Activated CD8-positive, alpha-beta memory T cell treated with anti-CD3 and anti-CD28 coated beads for 48 hours (primary cell): ENCODE results near the gene DCAF8.
A peak's percentile ranks its signal among the peaks of the same experiment; 100 is the strongest.

ENCODE experiments used
- DNase-seq, 3 experiments: peaks; one replicate each; pipeline ENCODE4 v3.0.0-alpha.2; 2020; ENCODE audit warnings: low read depth in 2 of 3, low spot score in 2 of 3

Gene DCAF8

GRCh38 chr1:160206036-160206389 lies 56.3 kb downstream of the DCAF8 start:
- peak in 1 of 3 experiments; percentile 15 for DNase-seq

GRCh38 chr1:160205242-160206035 lies 56.9 kb downstream of the DCAF8 start, which contains the start of gene PEA15:
TSS of gene PEA15 (plus strand) at chr1:160205384. CDS start at chr1:160211545, 6,161 bp downstream.
- DNase-seq: peak; percentile 39 to 50 (median 50)

- no peak for DNase-seq
These were observed 57.7 kb downstream of the DCAF8 start for GRCh38 chr1:160204526-160205241.

- no peak for DNase-seq
These were observed 61.6 kb downstream of the DCAF8 start for GRCh38 chr1:160200786-160201185.

GRCh38 chr1:160197231-160197630 lies 65.1 kb downstream of the DCAF8 start:
- no peak for DNase-seq

- DNase-seq: no peak
These were observed 66.2 kb downstream of the DCAF8 start for GRCh38 chr1:160196143-160196542.

GRCh38 chr1:160194737-160195059 lies 67.7 kb downstream of the DCAF8 start:
- no peak for DNase-seq

GRCh38 chr1:160193832-160194736 lies 68.3 kb downstream of the DCAF8 start:
- no peak for DNase-seq

- DNase-seq: peak; percentile 53 to 90 (median 86)
These were observed 69.1 kb downstream of the DCAF8 start for GRCh38 chr1:160193091-160193819.

- DNase-seq: no peak
These were observed 70.1 kb downstream of the DCAF8 start for GRCh38 chr1:160192234-160192633.

GRCh38 chr1:160191756-160192155 lies 70.6 kb downstream of the DCAF8 start:
- no peak for DNase-seq

- no peak for DNase-seq
These were observed 72.4 kb downstream of the DCAF8 start, which contains the start of gene CASQ1 for GRCh38 chr1:160189649-160190625. TSS of gene CASQ1 (plus strand) at chr1:160190575. CDS start at chr1:160190752, 177 bp downstream.

GRCh38 chr1:160188341-160188740 lies 74.0 kb downstream of the DCAF8 start:
- DNase-seq: no peak

GRCh38 chr1:160187407-160187806 lies 74.9 kb downstream of the DCAF8 start:
- DNase-seq: no peak

- no peak for DNase-seq
These were observed 75.6 kb downstream of the DCAF8 start for GRCh38 chr1:160186729-160187128.

GRCh38 chr1:160186246-160186645 lies 76.1 kb downstream of the DCAF8 start:
- DNase-seq: no peak

- DNase-seq: no peak
These were observed 83.0 kb downstream of the DCAF8 start for GRCh38 chr1:160179336-160179735.

GRCh38 chr1:160178731-160179130 lies 83.6 kb downstream of the DCAF8 start:
- DNase-seq: no peak

GRCh38 chr1:160177667-160178066 lies 84.7 kb downstream of the DCAF8 start:
- no peak for DNase-seq

- DNase-seq: no peak
These were observed 85.1 kb downstream of the DCAF8 start for GRCh38 chr1:160177231-160177630.
